Neural progenitor cell (in vitro differentiated cells): ENCODE results near the gene PRPF31. TPM values are rescaled to one million over a fixed set of nuclear protein-coding genes. Genes with fewer than 3 reads are reported as not detected.

Experiments used
- DNase-seq: peaks from one replicate; pipeline ENCODE4 v3.0.0-alpha.2; 2016; ENCODE audit warnings: low spot score
- H2AFZ ChIP-seq: fragments of 200-600 bp; sonication (generic); replicated peaks from 2 replicates; pipeline ENCODE4 v1.6.1; 2016; ENCODE audit warnings: antibody characterized with exemption
- H3F3A ChIP-seq: fragments of 200-600 bp; sonication (generic); 2 replicates; pipeline ENCODE4 v1.6.1; 2016; ENCODE audit warnings: antibody characterized with exemption, low read depth
- H3K27ac ChIP-seq: fragments of 200-600 bp; sonication (generic); 2 replicates; pipeline ENCODE4 v1.5.1; 2016; ENCODE audit warnings: mild to moderate bottlenecking
- H3K27me3 ChIP-seq: fragments of 200-600 bp; sonication (generic); 2 replicates; pipeline ENCODE4 v1.6.1; 2016; ENCODE audit warnings: mild to moderate bottlenecking, moderate library complexity
- H3K36me3 ChIP-seq: fragments of 200-600 bp; sonication (generic); 2 replicates; pipeline ENCODE4 v1.5.1; 2016
- H3K4me1 ChIP-seq: fragments of 200-600 bp; sonication (generic); 2 replicates; pipeline ENCODE4 v1.6.1; 2016; ENCODE audit warnings: mixed run types
- H3K4me2 ChIP-seq: fragments of 200-600 bp; sonication (generic); 2 replicates; pipeline ENCODE4 v1.6.1; 2016
- H3K4me3 ChIP-seq: fragments of 200-600 bp; sonication (generic); 2 replicates; pipeline ENCODE4 v1.5.1; 2016
- H3K79me2 ChIP-seq: fragments of 200-600 bp; sonication (generic); 2 replicates; pipeline ENCODE4 v1.6.1; 2016; ENCODE audit warnings: low read depth
- H3K9ac ChIP-seq: fragments of 200-600 bp; sonication (generic); 2 replicates; pipeline ENCODE4 v1.6.1; 2016
- H3K9me3 ChIP-seq: fragments of 200-600 bp; sonication (generic); 2 replicates; pipeline ENCODE4 v1.5.1; 2016; ENCODE audit warnings: low read depth
- H4K20me1 ChIP-seq: fragments of 200-600 bp; sonication (generic); 2 replicates; pipeline ENCODE4 v1.6.1; 2016; ENCODE audit warnings: low read depth
- H3K27ac Mint-ChIP-seq: 3 replicates; pipeline ENCODE4 v1.8.0; 2021; ENCODE audit warnings: mixed read lengths
- H3K27me3 Mint-ChIP-seq: 2 replicates; pipeline ENCODE4 v1.8.0; 2022; ENCODE audit warnings: low read depth, mild to moderate bottlenecking, inconsistent platforms, moderate library complexity, mixed read lengths; ENCODE audit not compliant: insufficient read depth
- H3K36me3 Mint-ChIP-seq: 3 replicates; pipeline ENCODE4 v1.8.0; 2021; ENCODE audit warnings: mixed read lengths
- H3K4me1 Mint-ChIP-seq: 3 replicates; pipeline ENCODE4 v1.8.0; 2021; ENCODE audit warnings: mixed read lengths
- H3K4me3 Mint-ChIP-seq: 3 replicates; pipeline ENCODE4 v1.8.0; 2021; ENCODE audit warnings: mild to moderate bottlenecking, moderate library complexity, mixed read lengths
- H3K9me3 Mint-ChIP-seq: 3 replicates; pipeline ENCODE4 v1.8.0; 2020; ENCODE audit warnings: mixed read lengths
- CTCF ChIP-seq: fragments of 200-600 bp; sonication (generic); IDR thresholded peaks from 2 replicates; pipeline ENCODE4 v1.5.1; 2017; ENCODE audit warnings: antibody characterized with exemption, mild to moderate bottlenecking
- EZH2 ChIP-seq: fragments of 200-600 bp; sonication (generic); IDR thresholded peaks from 2 replicates; pipeline ENCODE4 v1.6.1; 2017; ENCODE audit warnings: antibody characterized with exemption, mild to moderate bottlenecking, moderate library complexity
- EZH2phosphoT487 ChIP-seq: fragments of 200-600 bp; sonication (generic); IDR thresholded peaks from 2 replicates; pipeline ENCODE4 v1.6.1; 2017; ENCODE audit warnings: antibody characterized with exemption
- total RNA-seq: library from RNA; depleted of rRNA; stranded (reverse); fragments of >200 nt; gene quantifications from 2 replicates; pipeline ENCODE4 v1.2.3, GENCODE V29; 2015; ENCODE audit warnings: low replicate concordance

The PRPF31 gene
- total RNA-seq, 1 donor from 2014 or later: 64.4 TPM

DNA sequence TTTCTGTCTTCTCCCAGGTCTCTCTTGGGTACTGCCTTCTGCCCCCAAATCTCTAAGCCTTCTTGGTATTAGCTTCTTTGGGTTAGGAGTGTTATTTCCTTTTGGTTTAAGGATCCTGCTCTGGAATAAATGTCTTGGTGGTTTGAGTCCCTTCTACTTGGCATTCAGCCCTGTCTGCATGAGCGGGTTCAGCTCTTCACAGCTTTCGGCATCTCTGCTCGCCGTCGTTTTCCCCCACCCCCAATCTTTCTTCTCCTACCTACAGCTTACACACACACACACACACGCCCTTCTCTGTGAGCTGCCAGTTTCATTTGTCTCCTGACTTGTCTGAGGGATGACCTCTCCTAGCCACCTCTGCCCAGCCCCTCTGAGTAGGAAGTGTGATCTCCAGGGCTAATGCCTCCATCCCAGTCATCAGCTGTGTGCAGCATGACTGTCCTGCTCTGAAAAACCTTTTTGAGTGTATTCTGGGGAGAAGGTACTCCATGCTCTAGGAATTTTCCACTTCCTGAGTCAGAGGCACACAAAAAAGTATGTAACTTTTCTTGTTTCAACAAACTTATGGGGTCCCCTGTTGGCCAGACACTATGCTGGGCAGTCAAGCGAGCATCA, 26.7 kb downstream of the PRPF31 start:
- Histone ChIP-seq H3K36me3 (no peaks in the 10 kb centered on the region), H3K4me3 (no peak overlapping the region), H3K9ac (no peak overlapping the region), H3K9me3 (no peaks in the 10 kb centered on the region), H4K20me1 (peaks cover 67% of the 10 kb centered on the region), H3F3A (no peaks in the 10 kb centered on the region), H3K27me3 (no peaks in the 10 kb centered on the region), H2AFZ (no peak overlapping the region), H3K4me1 (peaks cover 8% of the 10 kb centered on the region), H3K4me2 (no peak overlapping the region), H3K79me2 (peaks cover 55% of the 10 kb centered on the region), H3K27ac (no peak overlapping the region)
- H3K4me3 Mint-ChIP-seq: no peak overlapping the region
- H3K36me3 Mint-ChIP-seq: peaks cover 43% of the 10 kb centered on the region
- H3K27ac Mint-ChIP-seq: no peak overlapping the region
- H3K27me3 Mint-ChIP-seq: peaks cover 10% of the 10 kb centered on the region
- no peak for TF ChIP-seq EZH2phosphoT487
- no peak for TF ChIP-seq EZH2
- TF ChIP-seq CTCF: no peak
- no peaks in the 10 kb centered on the region for H3K9me3 Mint-ChIP-seq
- DNase-seq: no peak
- H3K4me1 Mint-ChIP-seq: peaks cover 20% of the 10 kb centered on the region

GRCh38 chr19:54145541-54146158, 30.1 kb downstream of the PRPF31 start:
- no peaks in the 10 kb centered on the region for H3K27me3 ChIP-seq
- no peak overlapping the region for H3K9ac ChIP-seq
- Mint-ChIP-seq H3K27me3 (peaks cover 7% of the 10 kb centered on the region), H3K9me3 (no peaks in the 10 kb centered on the region), H3K27ac (no peak overlapping the region), H3K4me1 (peaks cover 4% of the 10 kb centered on the region), H3K4me3 (no peak overlapping the region), H3K36me3 (peaks cover 53% of the 10 kb centered on the region)
- DNase-seq: no peak
- H4K20me1 ChIP-seq: peaks cover 51% of the 10 kb centered on the region
- no peak overlapping the region for H3K27ac ChIP-seq
- H3K4me1 ChIP-seq: no peaks in the 10 kb centered on the region
- H3K79me2 ChIP-seq: peaks cover 25% of the 10 kb centered on the region
- TF ChIP-seq EZH2 (no peak), CTCF (no peak), EZH2phosphoT487 (no peak)
- no peak overlapping the region for H3K4me3 ChIP-seq
- H3K4me2 ChIP-seq: no peak overlapping the region
- H3F3A ChIP-seq: no peaks in the 10 kb centered on the region
- no peaks in the 10 kb centered on the region for H3K36me3 ChIP-seq
- no peak overlapping the region for H2AFZ ChIP-seq
- no peaks in the 10 kb centered on the region for H3K9me3 ChIP-seq

GRCh38 chr19:54147676-54148075, 32.1 kb downstream of the PRPF31 start:
- H4K20me1 ChIP-seq: peaks cover 34% of the 10 kb centered on the region
- peaks cover 9% of the 10 kb centered on the region for H3K27me3 Mint-ChIP-seq

More at GRCh38 chr19:54147676-54148075, 32.1 kb downstream of the PRPF31 start:
- Mint-ChIP-seq H3K9me3 (no peaks in the 10 kb centered on the region), H3K27ac (no peak overlapping the region), H3K4me1 (peaks cover 2% of the 10 kb centered on the region), H3K36me3 (peaks cover 53% of the 10 kb centered on the region), H3K4me3 (peak overlapping the region; percentile 74)
- no peak overlapping the region for H2AFZ ChIP-seq
- H3K4me3 ChIP-seq: no peak overlapping the region
- no peak overlapping the region for H3K27ac ChIP-seq
- H3F3A ChIP-seq: no peaks in the 10 kb centered on the region
- H3K27me3 ChIP-seq: no peaks in the 10 kb centered on the region
- no peaks in the 10 kb centered on the region for H3K4me1 ChIP-seq
- H3K9ac ChIP-seq: no peak overlapping the region
- no peaks in the 10 kb centered on the region for H3K9me3 ChIP-seq
- peaks cover 5% of the 10 kb centered on the region for H3K79me2 ChIP-seq
- no peak overlapping the region for H3K4me2 ChIP-seq
- TF ChIP-seq EZH2phosphoT487 (no peak), CTCF (no peak), EZH2 (no peak)
- no peaks in the 10 kb centered on the region for H3K36me3 ChIP-seq
- no peak for DNase-seq
